EL (cell line): ENCODE results near the gene LRRFIP2.
"Not testable (repeated sequence)": the region's sequence is repeated elsewhere in the genome, so short reads cannot be mapped to it uniquely, and the experiment has no call there.

Experiments used
- DNase-seq: peaks from one replicate; pipeline ENCODE4 v3.0.0-alpha.2; 2016

Gene LRRFIP2

DNA sequence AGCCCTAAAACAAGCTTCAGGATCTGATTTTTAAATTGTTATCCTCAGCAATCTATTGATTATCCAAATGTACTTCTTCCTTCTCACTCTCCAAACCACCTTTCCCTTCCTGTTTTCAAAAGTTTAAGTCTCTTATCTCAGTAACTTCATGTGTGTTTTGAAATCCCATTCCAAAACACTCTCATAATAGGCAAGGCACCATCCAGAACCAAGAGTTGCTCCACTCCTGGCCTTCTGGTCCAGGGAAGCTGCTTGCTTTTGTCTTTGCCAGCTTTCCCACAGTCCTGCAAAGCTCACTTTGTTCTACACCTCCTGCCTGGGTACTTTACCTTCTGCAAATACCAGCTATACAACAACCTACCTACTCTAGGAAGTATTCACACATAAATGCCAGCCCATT lies 117.6 kb downstream of the LRRFIP2 start:
- no peak for DNase-seq

GRCh38 chr3:37055077-37055476 lies 119.3 kb downstream of the LRRFIP2 start:
- not testable (repeated sequence) for DNase-seq

DNA sequence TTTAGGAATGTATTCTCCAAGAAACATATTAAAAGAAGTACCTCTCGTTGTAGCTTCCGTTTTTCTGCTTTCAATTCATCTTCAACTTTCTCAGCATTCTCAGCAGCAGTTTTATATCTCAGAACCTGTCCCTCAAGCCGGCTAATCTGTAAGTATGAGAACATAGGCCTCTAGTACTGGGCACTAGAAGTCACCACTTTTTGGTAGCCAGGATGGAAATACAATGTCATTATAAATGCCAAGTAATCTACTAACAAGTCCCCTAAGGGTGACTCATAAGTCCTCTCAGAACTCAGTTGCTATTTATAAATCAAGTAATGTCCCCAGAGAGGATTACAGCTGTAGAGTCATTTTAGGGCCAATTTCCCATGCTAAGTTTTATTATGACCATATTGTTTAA lies 120.0 kb downstream of the LRRFIP2 start:
- peak; percentile 55 for DNase-seq

DNA sequence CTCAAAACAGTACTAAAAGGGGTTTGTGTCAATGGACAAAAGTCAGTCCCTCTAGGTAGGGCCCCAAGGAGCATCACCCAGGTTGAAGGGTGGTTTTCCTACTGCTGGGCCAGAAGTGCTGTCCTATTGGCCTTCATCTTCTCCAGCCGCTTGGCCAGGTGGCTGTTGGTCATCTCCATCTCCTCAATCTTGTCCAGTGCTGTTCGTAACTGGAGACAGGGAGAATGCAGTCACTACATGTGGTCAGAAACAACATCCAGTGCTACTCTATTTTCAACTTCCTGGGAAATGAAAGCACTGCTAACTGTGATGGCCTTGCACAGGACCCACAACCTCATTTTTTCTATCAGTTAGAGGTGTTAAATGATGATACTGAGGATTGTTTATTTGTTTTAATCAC lies 120.6 kb downstream of the LRRFIP2 start:
- no peak for DNase-seq

DNA sequence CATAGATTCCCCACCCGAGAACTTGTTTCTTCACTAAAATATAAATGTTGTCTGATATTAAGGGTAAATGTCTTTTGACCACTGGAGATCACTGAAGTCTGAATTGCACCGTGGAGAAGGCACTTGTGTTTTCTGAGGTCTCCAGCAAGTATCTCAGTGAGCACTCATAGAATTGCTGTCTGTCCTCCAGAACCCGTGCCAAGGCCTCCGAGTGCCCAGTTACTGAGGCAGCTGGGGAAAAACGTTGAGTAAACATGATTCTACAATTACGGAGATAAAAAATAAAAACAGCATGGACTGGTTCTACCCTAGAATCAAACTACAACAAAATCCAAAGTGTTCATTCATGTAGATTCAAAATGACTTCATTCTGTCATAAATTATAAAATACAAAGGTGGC lies 121.0 kb downstream of the LRRFIP2 start:
- no peak for DNase-seq

GRCh38 chr3:37052860-37053259 lies 121.5 kb downstream of the LRRFIP2 start:
- no peak for DNase-seq

DNA sequence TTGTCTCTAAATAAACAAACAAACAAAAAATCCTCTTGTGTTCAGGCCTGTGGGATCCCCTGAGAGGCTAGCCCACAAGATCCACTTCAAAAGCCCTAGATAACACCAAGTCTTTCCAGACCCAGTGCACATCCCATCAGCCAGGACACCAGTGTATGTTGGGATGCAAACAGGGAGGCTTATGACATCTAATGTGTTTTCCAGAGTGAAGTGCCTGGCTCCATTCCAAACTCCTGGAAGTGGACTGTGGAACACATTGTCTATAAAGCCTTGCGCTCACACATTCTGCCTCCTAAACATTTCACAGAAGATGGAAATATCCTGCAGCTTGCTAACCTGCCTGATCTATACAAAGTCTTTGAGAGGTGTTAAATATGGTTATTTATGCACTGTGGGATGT lies 124.1 kb downstream of the LRRFIP2 start:
- DNase-seq: no peak

GRCh38 chr3:37042712-37043111 lies 131.7 kb downstream of the LRRFIP2 start:
- DNase-seq: not testable (repeated sequence)

GRCh38 chr3:37041546-37042195 lies 132.7 kb downstream of the LRRFIP2 start:
- DNase-seq: no peak

GRCh38 chr3:37040231-37040630 lies 134.2 kb downstream of the LRRFIP2 start:
- peak; percentile 18 for DNase-seq

- no peak for DNase-seq
Observed at GRCh38 chr3:37039161-37039846, 135.1 kb downstream of the LRRFIP2 start.

DNA sequence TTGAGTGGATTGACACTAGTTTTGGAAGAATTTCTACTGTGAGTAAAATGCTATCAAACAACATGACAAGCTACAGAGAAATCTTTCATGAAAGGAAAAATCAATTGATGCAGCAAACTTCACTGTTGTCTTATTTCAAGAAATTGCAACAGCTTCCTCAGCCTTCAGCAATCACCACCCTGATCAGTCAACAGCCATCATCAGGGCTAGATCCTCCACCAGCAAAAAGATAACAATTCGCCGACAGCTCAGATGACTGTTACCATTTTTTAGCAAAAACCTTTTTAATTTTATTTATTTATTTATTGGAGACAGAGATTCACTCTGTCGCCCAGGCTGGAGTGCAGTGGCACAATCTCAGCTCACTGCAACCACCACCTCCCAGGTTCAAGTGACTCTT lies 137.0 kb downstream of the LRRFIP2 start:
- DNase-seq: no peak

DNA sequence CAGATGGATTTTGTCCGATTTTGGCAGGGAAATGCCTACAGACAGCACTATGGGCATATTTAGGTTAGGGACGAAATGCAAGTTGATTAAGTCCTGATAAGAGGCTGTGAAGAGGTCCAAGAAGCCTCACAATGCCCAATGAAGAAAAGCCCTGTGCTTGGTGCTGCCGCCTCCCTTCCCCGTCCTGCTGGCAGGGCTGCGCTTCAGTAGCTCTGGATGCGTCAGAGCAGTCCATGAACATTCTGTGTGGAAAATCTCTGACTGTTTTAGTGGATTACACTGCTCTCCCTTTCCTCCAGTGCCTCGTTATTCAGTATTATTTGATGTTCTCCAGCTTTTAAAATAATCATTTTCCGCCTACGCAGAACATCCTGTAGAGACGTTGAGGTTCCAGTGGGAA lies 141.4 kb downstream of the LRRFIP2 start:
- DNase-seq: no peak

GRCh38 chr3:37031096-37031682 lies 143.2 kb downstream of the LRRFIP2 start:
- DNase-seq: no peak

DNA sequence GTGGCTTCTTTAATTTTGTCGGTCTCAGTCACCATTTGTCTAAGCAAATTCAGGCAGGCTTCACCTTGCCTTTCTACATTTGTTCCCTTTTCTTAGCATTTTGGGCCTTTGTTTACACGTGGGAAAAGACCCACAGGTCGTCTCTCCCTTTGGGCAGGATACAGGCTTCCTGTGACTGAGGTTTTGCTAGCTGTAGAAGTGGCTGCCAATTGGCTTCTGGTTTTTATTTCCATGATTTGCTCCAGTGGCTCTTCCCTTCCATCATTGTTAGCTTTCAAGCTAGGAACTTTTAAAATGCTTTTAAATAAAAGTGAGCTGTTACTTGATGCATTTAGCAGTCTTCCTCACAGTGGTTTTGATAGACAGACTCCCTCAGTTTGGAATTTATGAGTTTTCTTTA lies 143.8 kb downstream of the LRRFIP2 start:
- DNase-seq: no peak

- DNase-seq: no peak
Observed at GRCh38 chr3:37029516-37030163, 144.7 kb downstream of the LRRFIP2 start.

GRCh38 chr3:37029111-37029510 lies 145.3 kb downstream of the LRRFIP2 start:
- DNase-seq: no peak

DNA sequence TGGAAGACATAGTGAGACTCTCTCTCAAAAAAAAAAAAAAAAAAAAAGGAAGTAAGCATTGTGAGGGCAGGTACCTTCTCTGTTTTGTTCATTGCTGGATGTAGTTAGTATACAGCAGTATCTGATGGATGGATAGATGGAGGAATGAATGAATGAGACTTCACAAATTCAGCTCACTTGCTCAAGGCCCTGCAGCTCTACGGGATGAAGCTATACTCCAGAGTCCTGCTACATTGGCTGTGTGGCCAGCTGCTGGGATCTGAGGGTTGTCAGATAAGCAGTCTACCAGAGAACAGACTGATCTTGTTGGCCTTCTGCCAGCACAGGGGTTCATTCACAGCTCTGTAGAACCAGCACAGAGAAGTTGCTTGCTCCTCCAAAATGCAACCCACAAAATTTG lies 146.1 kb downstream of the LRRFIP2 start:
- no peak for DNase-seq

DNA sequence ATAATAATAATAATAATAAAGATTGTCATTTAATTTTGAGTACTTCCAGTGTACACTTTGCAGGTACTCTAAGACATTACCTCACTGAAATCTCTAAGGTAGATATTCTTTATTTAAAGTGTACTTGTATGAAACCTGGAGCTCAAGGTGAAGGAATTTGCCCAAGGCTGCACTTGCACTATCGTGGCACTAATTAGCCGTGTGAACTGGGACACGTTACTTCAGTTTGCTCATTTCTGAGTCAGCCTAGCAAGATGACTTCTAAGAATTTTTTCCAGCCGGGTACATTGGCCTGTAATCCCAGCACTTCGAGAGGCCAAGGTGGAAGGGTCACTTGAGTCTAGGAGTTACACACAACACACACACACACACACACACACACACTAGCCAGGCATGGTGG lies 147.5 kb downstream of the LRRFIP2 start:
- no peak for DNase-seq

DNA sequence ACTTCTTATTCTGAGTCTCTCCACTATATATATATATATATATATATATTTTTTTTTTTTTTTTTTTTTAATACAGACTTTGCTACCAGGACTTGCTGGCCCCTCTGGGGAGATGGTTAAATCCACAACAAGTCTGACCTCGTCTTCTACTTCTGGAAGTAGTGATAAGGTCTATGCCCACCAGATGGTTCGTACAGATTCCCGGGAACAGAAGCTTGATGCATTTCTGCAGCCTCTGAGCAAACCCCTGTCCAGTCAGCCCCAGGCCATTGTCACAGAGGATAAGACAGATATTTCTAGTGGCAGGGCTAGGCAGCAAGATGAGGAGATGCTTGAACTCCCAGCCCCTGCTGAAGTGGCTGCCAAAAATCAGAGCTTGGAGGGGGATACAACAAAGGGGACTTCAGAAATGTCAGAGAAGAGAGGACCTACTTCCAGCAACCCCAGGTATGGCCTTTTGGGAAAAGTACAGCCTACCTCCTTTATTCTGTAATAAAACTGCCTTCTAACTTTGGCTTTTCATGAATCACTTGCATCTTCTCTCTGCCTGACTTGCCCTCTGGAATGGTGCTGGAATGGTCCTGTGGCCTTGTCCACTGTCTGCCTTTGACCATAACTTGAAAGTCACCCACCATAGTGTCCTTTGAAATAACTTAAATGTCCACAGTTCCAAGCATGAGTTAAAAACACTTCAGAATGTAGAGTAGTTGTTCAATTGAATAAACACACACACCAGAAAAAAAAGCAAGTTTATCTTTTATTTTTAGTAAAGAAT lies 148.6 kb downstream of the LRRFIP2 start:
- DNase-seq: no peak

DNA sequence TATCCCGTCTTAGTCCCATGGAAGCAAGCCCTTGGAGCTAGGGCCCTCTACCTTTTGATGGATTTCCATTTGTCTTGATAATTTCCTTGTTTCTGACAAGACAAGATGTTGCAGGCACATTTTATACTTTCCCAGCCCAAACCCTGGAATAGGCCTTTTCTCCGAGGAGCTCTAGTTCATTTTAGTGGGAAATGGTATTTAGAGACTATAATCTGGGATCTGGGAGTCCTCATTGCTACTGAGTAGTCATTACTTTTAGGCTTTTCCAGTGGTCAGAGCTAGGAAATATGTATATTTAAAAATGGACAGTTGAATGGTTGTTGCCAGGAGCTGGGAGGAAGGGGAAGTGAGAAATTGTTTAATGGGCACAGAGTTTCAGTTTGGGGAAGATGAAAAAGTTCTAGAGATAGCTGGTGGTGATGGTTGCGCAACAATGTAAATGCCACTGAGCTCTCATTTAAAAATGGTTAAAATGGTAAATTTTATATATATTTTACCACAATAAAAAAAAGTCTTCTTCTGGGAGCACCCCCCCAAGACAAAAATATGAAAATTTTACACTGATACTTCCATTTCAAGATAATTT lies 149.5 kb downstream of the LRRFIP2 start:
- no peak for DNase-seq

GRCh38 chr3:37024092-37024491 lies 150.3 kb downstream of the LRRFIP2 start:
- DNase-seq: peak; percentile 8

GRCh38 chr3:37017683-37018082 lies 156.7 kb downstream of the LRRFIP2 start:
- no peak for DNase-seq
